H7 (cell line): ENCODE measurements around the gene TMA7. TPM values are rescaled to one million over a fixed set of nuclear protein-coding genes. Genes with fewer than 3 reads are reported as not detected.
"Not testable (repeated sequence)": the region's sequence is repeated elsewhere in the genome, so short reads cannot be mapped to it uniquely, and the experiment has no call there.

Experiments
- DNase-seq: peaks from one replicate; pipeline ENCODE4 v3.0.0; 2012
- H3K27me3 ChIP-seq: 2 replicates; pipeline ENCODE4 v1.6.0; 2011; ENCODE audit warnings: mild to moderate bottlenecking, low read length; ENCODE audit not compliant: control insufficient read depth, insufficient read depth
- H3K36me3 ChIP-seq: replicated peaks from 2 replicates; pipeline ENCODE4 v1.5.1; 2011; ENCODE audit warnings: low read length; ENCODE audit not compliant: control insufficient read depth, insufficient read depth
- H3K4me3 ChIP-seq: 2 replicates; pipeline ENCODE4 v1.5.1; 2011; ENCODE audit warnings: low read depth, mild to moderate bottlenecking, control low read depth, low read length, moderate library complexity; ENCODE audit not compliant: insufficient read depth
- total RNA-seq: library from RNA; depleted of rRNA; stranded (reverse); fragments of >200 nt; shearing (Covaris generic); gene quantifications from 2 replicates; pipeline ENCODE4 v1.2.3, GENCODE V29; 2014; rRNA removed

TMA7 gene
- 222 and 264 TPM in 2 replicates for total RNA-seq

- H3K36me3 ChIP-seq: peaks cover 12% of the 10 kb centered on the region
- peak; percentile 98 for DNase-seq
- H3K27me3 ChIP-seq: no peaks in the 10 kb centered on the region
- peak within 1 kb of the TSS; percentile 91 for H3K4me3 ChIP-seq
Measured at GRCh38 chr3:48439820-48440589, at the start of gene TMA7, which contains the start of gene CCDC51. TSS of gene TMA7 (plus strand) at chr3:48440257. CDS start at chr3:48440297, 40 bp downstream. TSS of gene CCDC51 (minus strand) at chr3:48440119. CDS start at chr3:48435128, 4,991 bp downstream.

- no peak overlapping the region for H3K4me3 ChIP-seq
- no peaks in the 10 kb centered on the region; the same call in 1 of the 2 replicates for H3K27me3 ChIP-seq
- peak; percentile 1 for DNase-seq
- no peaks in the 10 kb centered on the region for H3K36me3 ChIP-seq
Measured at GRCh38 chr3:48394391-48394790, 45.7 kb upstream of the TMA7 start.

GRCh38 chr3:48395714-48396113, 44.3 kb upstream of the TMA7 start:
- no peaks in the 10 kb centered on the region; the same call in 1 of the 2 replicates for H3K27me3 ChIP-seq
- H3K36me3 ChIP-seq: peaks cover 1% of the 10 kb centered on the region; the same call in 1 of the 2 replicates
- DNase-seq: peak; percentile 20
- no peak overlapping the region for H3K4me3 ChIP-seq

- Histone ChIP-seq H3K4me3 (no peak overlapping the region), H3K27me3 (no peaks in the 10 kb centered on the region; the same call in 1 of the 2 replicates), H3K36me3 (peaks cover 2% of the 10 kb centered on the region; the same call in 1 of the 2 replicates)
- DNase-seq: peak; percentile 34
Measured at GRCh38 chr3:48397767-48398681, 42.0 kb upstream of the TMA7 start.

- peak; percentile 61 for DNase-seq
- Histone ChIP-seq H3K27me3 (no peaks in the 10 kb centered on the region; the same call in 1 of the 2 replicates), H3K4me3 (no peak overlapping the region), H3K36me3 (peaks cover 4% of the 10 kb centered on the region)
Measured at GRCh38 chr3:48398701-48399386, 41.2 kb upstream of the TMA7 start.

GRCh38 chr3:48399387-48400172, 40.5 kb upstream of the TMA7 start:
- Histone ChIP-seq H3K27me3 (no peaks in the 10 kb centered on the region; the same call in 1 of the 2 replicates), H3K36me3 (peaks cover 10% of the 10 kb centered on the region), H3K4me3 (no peak overlapping the region)
- peak; percentile 69 for DNase-seq

- peaks cover 14% of the 10 kb centered on the region for H3K36me3 ChIP-seq
- H3K27me3 ChIP-seq: no peaks in the 10 kb centered on the region
- peak; percentile 93 for DNase-seq
Measured at GRCh38 chr3:48400824-48401433, 39.1 kb upstream of the TMA7 start.

GRCh38 chr3:48401434-48401901, 38.6 kb upstream of the TMA7 start:
- H3K36me3 ChIP-seq: peaks cover 19% of the 10 kb centered on the region
- peak; percentile 41 for DNase-seq
- H3K4me3 ChIP-seq, H3K27me3 ChIP-seq: not testable (repeated sequence)

More at GRCh38 chr3:48400824-48401433, 39.1 kb upstream of the TMA7 start:
- no peak overlapping the region for H3K4me3 ChIP-seq

GRCh38 chr3:48402281-48402732, 37.8 kb upstream of the TMA7 start:
- peak; percentile 32 for DNase-seq
- Histone ChIP-seq H3K36me3 (peaks cover 25% of the 10 kb centered on the region), H3K27me3 (no peaks in the 10 kb centered on the region), H3K4me3 (no peak overlapping the region)

GRCh38 chr3:48402907-48403306, 37.1 kb upstream of the TMA7 start:
- Histone ChIP-seq H3K27me3 (no peaks in the 10 kb centered on the region), H3K4me3 (no peak overlapping the region), H3K36me3 (peaks cover 28% of the 10 kb centered on the region)
- DNase-seq: peak; percentile 19

- peak; percentile 24 for DNase-seq
- peaks cover 35% of the 10 kb centered on the region for H3K36me3 ChIP-seq
Measured at GRCh38 chr3:48403533-48404439, 36.3 kb upstream of the TMA7 start.

More at GRCh38 chr3:48403533-48404439, 36.3 kb upstream of the TMA7 start:
- Histone ChIP-seq H3K4me3 (no peak overlapping the region), H3K27me3 (no peaks in the 10 kb centered on the region)
